C4-2B (cell line): ENCODE data around the gene RTN4.

ENCODE experiments used
- ZFX ChIP-seq: fragments of 450-650 bp; IDR thresholded peaks from 2 replicates; pipeline ENCODE4 v1.6.1; 2017
- TF ChIP-seq, protein P1 (sequence below): fragments of 450-650 bp; conservative IDR thresholded peaks from 2 replicates; pipeline ENCODE4 v1.5.1; 2017; ENCODE audit warnings: mild to moderate bottlenecking

DNA sequence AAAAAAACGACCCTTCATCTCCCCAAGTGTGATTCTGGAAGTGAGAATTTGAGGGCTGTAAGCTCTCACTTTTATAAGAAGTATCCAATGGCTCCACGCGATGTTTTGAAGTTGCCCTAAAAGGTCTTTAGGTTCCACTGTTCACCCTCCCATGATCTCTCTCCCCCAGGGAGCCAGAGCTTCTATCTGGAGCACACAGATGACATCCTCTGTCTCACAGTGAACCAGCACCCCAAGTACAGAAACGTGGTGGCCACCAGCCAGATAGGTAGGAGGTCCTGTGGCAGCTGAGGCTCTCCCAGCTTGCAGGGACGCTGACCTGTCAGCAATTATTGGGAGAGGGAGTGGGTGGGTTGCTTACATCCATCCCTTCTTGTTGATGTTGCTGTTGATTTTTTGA, 97.8 kb downstream of the RTN4 start:
- TF ChIP-seq, protein P1, sequence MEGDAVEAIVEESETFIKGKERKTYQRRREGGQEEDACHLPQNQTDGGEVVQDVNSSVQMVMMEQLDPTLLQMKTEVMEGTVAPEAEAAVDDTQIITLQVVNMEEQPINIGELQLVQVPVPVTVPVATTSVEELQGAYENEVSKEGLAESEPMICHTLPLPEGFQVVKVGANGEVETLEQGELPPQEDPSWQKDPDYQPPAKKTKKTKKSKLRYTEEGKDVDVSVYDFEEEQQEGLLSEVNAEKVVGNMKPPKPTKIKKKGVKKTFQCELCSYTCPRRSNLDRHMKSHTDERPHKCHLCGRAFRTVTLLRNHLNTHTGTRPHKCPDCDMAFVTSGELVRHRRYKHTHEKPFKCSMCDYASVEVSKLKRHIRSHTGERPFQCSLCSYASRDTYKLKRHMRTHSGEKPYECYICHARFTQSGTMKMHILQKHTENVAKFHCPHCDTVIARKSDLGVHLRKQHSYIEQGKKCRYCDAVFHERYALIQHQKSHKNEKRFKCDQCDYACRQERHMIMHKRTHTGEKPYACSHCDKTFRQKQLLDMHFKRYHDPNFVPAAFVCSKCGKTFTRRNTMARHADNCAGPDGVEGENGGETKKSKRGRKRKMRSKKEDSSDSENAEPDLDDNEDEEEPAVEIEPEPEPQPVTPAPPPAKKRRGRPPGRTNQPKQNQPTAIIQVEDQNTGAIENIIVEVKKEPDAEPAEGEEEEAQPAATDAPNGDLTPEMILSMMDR, result no peak
- no peak for TF ChIP-seq ZFX
